AG10803 (cell line): ENCODE measurements around the gene TRO.

Experiments
- DNase-seq: peaks from one replicate; pipeline ENCODE4 v3.0.0; 2010; ENCODE audit warnings: low read depth
- H3K4me3 ChIP-seq: 2 replicates; pipeline ENCODE4 v1.5.1; 2011; ENCODE audit warnings: mild to moderate bottlenecking, low read length, control low read depth
- CTCF ChIP-seq: conservative IDR thresholded peaks from 2 replicates; pipeline ENCODE4 v1.5.1; 2011; ENCODE audit warnings: mild to moderate bottlenecking, low read length, control low read depth, inconsistent platforms

The TRO gene

GRCh38 chrX:54920610-54921426 lies at the start of gene TRO:
Gene TRO, plus strand, starts transcription at chrX:54920824. Its CDS starts 1,423 bp downstream, at chrX:54922247.
- no peak for DNase-seq
- peak; percentile 26 for TF ChIP-seq CTCF

GRCh38 chrX:54885740-54886139 lies 34.9 kb upstream of the TRO start:
- TF ChIP-seq CTCF = no peak
- no peak overlapping the region for H3K4me3 ChIP-seq
- no peak for DNase-seq

More at GRCh38 chrX:54920610-54921426, at the start of gene TRO:
- peak within 1 kb of the TSS; percentile 68 for H3K4me3 ChIP-seq

- DNase-seq = peak; percentile 37
- no peak overlapping the region for H3K4me3 ChIP-seq
- TF ChIP-seq CTCF = peak; percentile 50
These were observed 29.1 kb upstream of the TRO start for GRCh38 chrX:54891573-54891972.

GRCh38 chrX:54894159-54894558 lies 26.5 kb upstream of the TRO start:
- H3K4me3 ChIP-seq = no peak overlapping the region
- no peak for DNase-seq
- no peak for TF ChIP-seq CTCF

GRCh38 chrX:54909941-54910340 lies 10.7 kb upstream of the TRO start:
- no peak for DNase-seq
- TF ChIP-seq CTCF = no peak
- no peak overlapping the region for H3K4me3 ChIP-seq

GRCh38 chrX:54921427-54922021 lies 900 bp downstream of the TRO start:
- DNase-seq = peak; percentile 52
- H3K4me3 ChIP-seq = peak overlapping the region; percentile 68
- TF ChIP-seq CTCF = no peak

- no peak overlapping the region for H3K4me3 ChIP-seq
- TF ChIP-seq CTCF = no peak
- DNase-seq = no peak
These were observed 1.9 kb downstream of the TRO start for GRCh38 chrX:54922547-54922946.
